Left lung (tissue), 10 donors: ENCODE measurements around the gene PSMG1. TPM values are rescaled to one million over a fixed set of nuclear protein-coding genes. Genes with fewer than 3 reads are reported as not detected.

Source experiments
- ATAC-seq: fragments of 200-7000 bp; cut with Tn5 transposase; one replicate; pipeline ENCODE4 v1.9.1; 2020; ENCODE audit warnings: moderate library complexity
- DNase-seq, 4 donors: peaks; one replicate each; pipeline ENCODE4 v3.0.0-alpha.2; 2013 to 2020
- H3K27ac ChIP-seq, 2 donors: fragments of 200-600 bp; sonication (generic) in 1 of 2; one replicate each; pipeline versions ENCODE4 v1.5.0 to v1.8.0; 2020 to 2021
- H3K27me3 ChIP-seq, 2 donors: fragments of 200-600 bp; sonication (generic) in 1 of 2; one replicate each; pipeline versions ENCODE4 v1.5.0 to v1.8.0; 2020 to 2021
- H3K36me3 ChIP-seq, 2 donors: fragments of 200-600 bp; sonication (generic) in 1 of 2; one replicate each; pipeline versions ENCODE4 v1.5.0 to v1.8.0; 2020 to 2021
- H3K4me1 ChIP-seq, 2 donors: fragments of 200-600 bp; one replicate each; pipeline ENCODE4 v1.8.0; 2021
- H3K4me3 ChIP-seq, 2 donors: fragments of 200-600 bp; sonication (generic) in 1 of 2; one replicate each; pipeline versions ENCODE4 v1.5.0 to v1.8.0; 2020 to 2021; ENCODE audit warnings: mild to moderate bottlenecking in 1 of 2
- H3K9me3 ChIP-seq, 2 donors: fragments of 200-600 bp; sonication (generic) in 1 of 2; one replicate each; pipeline versions ENCODE4 v1.5.0 to v1.8.0; 2020 to 2021
- CTCF ChIP-seq, 2 donors: fragments of 200-600 bp; sonication (generic) in 1 of 2; IDR thresholded peaks; one replicate each; pipeline versions ENCODE4 v1.5.0 to v1.8.0; 2021; ENCODE audit warnings: antibody characterized with exemption in 2 of 2
- intact Hi-C, 2 donors: fragments of 100-400 bp; cut with DNase I; formaldehyde crosslinking; loops; one replicate each; pipeline versions ENCODE4 v1.11.2 to v1.14.2; 2022
- polyA plus RNA-seq, 6 donors: library from polyadenylated mRNA; unstranded; fragments of 120-200 nt; gene quantifications; one replicate each; pipeline ENCODE4 v1.2.1, GENCODE V29; 2013; ENCODE audit not compliant: insufficient read length in 6 of 6
- total RNA-seq, 2 donors: library from RNA; stranded (reverse); fragmentation: NEBNext Ultra II Directional; extraction: Animal tissue kit (Norgen Biotek cat#: 25700); gene quantifications; one replicate each; pipeline ENCODE4 v1.2.1, GENCODE V29; 2021
- donor health status: DM: no; HTN: yes; CAD: no.
- donor health status: DM: no; HTN: no; CAD: no.

The PSMG1 gene
- total and polyA plus RNA-seq, 8 donors = 32.0 to 41.3 (median 35.3) TPM

GRCh38 chr21:39193380-39193779, 10.1 kb upstream of the PSMG1 start:
- no peak for TF ChIP-seq CTCF (IDR thresholded peaks at IDR 0.05)
- Histone ChIP-seq H3K9me3 (no peaks in the 10 kb centered on the region), H3K4me1 (no peaks in the 10 kb centered on the region), H3K36me3 (peaks cover 0 to 35% of the 10 kb centered on the region in 2 donors), H3K27ac (no peak overlapping the region), H3K27me3 (no peaks in the 10 kb centered on the region), H3K4me3 (no peak overlapping the region)
- intact Hi-C loops = no loop called here
- ATAC-seq = no peak
- DNase-seq = no peak

GRCh38 chr21:39189857-39190604, 6.8 kb upstream of the PSMG1 start:
- H3K9me3 ChIP-seq = no peaks in the 10 kb centered on the region
- peaks cover 0 to 8% of the 10 kb centered on the region in 2 donors for H3K36me3 ChIP-seq
- TF ChIP-seq CTCF (IDR thresholded peaks at IDR 0.05) = no peak
- H3K27ac ChIP-seq = no peak overlapping the region
- no peak for DNase-seq
- intact Hi-C loops = no loop called here
- peaks cover 0 to under 1% of the 10 kb centered on the region in 2 donors for H3K4me1 ChIP-seq
- no peaks in the 10 kb centered on the region for H3K27me3 ChIP-seq
- H3K4me3 ChIP-seq = no peak overlapping the region
- no peak for ATAC-seq

GRCh38 chr21:39188521-39189139, 5.4 kb upstream of the PSMG1 start:
- H3K4me1 ChIP-seq = peaks cover 0 to 9% of the 10 kb centered on the region in 2 donors
- intact Hi-C loops = no loop called here
- DNase-seq (no peak), ATAC-seq (peak; percentile 75)
- no peaks in the 10 kb centered on the region for H3K9me3 ChIP-seq
- no peak for TF ChIP-seq CTCF (IDR thresholded peaks at IDR 0.05)
- no peaks in the 10 kb centered on the region for H3K27me3 ChIP-seq
- H3K27ac ChIP-seq = no peak overlapping the region
- no peaks in the 10 kb centered on the region for H3K36me3 ChIP-seq
- H3K4me3 ChIP-seq = no peak overlapping the region

- Histone ChIP-seq H3K4me3 (no peak overlapping the region), H3K36me3 (no peaks in the 10 kb centered on the region), H3K4me1 (peaks cover 0 to 16% of the 10 kb centered on the region in 2 donors), H3K27ac (no peak overlapping the region), H3K27me3 (no peaks in the 10 kb centered on the region), H3K9me3 (no peaks in the 10 kb centered on the region)
- ATAC-seq (no peak), DNase-seq (no peak)
- intact Hi-C loops = no loop called here
- no peak for TF ChIP-seq CTCF (IDR thresholded peaks at IDR 0.05)
Measured at GRCh38 chr21:39187141-39187540, 3.9 kb upstream of the PSMG1 start.

GRCh38 chr21:39186676-39187075, 3.4 kb upstream of the PSMG1 start:
- TF ChIP-seq CTCF (IDR thresholded peaks at IDR 0.05) = no peak
- no peaks in the 10 kb centered on the region for H3K27me3 ChIP-seq
- H3K36me3 ChIP-seq = no peaks in the 10 kb centered on the region
- intact Hi-C loops = no loop called here
- peaks cover 0 to 21% of the 10 kb centered on the region in 2 donors for H3K4me1 ChIP-seq
- ATAC-seq = no peak
- no peak overlapping the region for H3K4me3 ChIP-seq
- H3K9me3 ChIP-seq = no peaks in the 10 kb centered on the region
- no peak for DNase-seq
- no peak overlapping the region for H3K27ac ChIP-seq
